Measurements from ENCODE around the gene DNAH5.

The DNAH5 gene

GRCh38 chr5:13946111-13946510 is 1.6 kb upstream of the DNAH5 start:
- TF ChIP-seq, protein P1, sequence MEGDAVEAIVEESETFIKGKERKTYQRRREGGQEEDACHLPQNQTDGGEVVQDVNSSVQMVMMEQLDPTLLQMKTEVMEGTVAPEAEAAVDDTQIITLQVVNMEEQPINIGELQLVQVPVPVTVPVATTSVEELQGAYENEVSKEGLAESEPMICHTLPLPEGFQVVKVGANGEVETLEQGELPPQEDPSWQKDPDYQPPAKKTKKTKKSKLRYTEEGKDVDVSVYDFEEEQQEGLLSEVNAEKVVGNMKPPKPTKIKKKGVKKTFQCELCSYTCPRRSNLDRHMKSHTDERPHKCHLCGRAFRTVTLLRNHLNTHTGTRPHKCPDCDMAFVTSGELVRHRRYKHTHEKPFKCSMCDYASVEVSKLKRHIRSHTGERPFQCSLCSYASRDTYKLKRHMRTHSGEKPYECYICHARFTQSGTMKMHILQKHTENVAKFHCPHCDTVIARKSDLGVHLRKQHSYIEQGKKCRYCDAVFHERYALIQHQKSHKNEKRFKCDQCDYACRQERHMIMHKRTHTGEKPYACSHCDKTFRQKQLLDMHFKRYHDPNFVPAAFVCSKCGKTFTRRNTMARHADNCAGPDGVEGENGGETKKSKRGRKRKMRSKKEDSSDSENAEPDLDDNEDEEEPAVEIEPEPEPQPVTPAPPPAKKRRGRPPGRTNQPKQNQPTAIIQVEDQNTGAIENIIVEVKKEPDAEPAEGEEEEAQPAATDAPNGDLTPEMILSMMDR (IDR thresholded peaks at IDR 0.05; ENCODE audit: low read depth, low read length), result no peak
- H3K27me3 ChIP-seq, result peaks cover 8% of the 10 kb centered on the region; the same call in 1 of the 2 replicates
- no peak overlapping the region for H3K4me3 ChIP-seq (ENCODE audit: low read depth, low read length)
- DNase-seq, result no peak
- H3K4me1 ChIP-seq, result no peaks in the 10 kb centered on the region
- no peaks in the 10 kb centered on the region for H3K9me3 ChIP-seq
- no peaks in the 10 kb centered on the region for H3K36me3 ChIP-seq

GRCh38 chr5:13945271-13945670 is 783 bp upstream of the DNAH5 start:
- Histone ChIP-seq H3K27me3 (peaks cover 11% of the 10 kb centered on the region; the same call in 1 of the 2 replicates), H3K4me3 (ENCODE audit: low read depth, low read length) (no peak overlapping the region), H3K36me3 (no peaks in the 10 kb centered on the region), H3K9me3 (no peaks in the 10 kb centered on the region), H3K4me1 (no peaks in the 10 kb centered on the region)
- no peak for DNase-seq
- TF ChIP-seq, protein P1 (IDR thresholded peaks at IDR 0.05; ENCODE audit: low read depth, low read length), result no peak

DNA sequence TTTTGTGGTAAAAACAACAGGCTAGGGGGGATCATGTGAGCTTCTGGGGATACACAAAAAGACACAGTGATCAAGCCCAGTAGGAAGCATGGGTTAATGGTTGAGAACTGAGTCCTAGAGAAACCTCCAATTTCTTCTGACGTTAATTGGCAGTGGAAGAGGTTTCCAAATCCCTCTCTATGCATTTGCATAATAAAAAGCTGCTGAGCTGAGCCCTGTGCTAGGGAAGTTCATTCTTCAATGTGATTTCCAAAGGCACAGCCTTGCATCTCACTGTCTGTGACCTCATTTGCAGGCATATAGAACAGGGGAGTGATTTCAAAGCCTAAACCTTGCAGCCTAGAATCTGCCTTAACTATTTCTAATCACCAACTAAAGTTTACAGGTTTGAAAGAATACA is 812 bp downstream of the DNAH5 start:
- DNase-seq, result no peak
- Histone ChIP-seq H3K9me3 (no peaks in the 10 kb centered on the region), H3K27me3 (peaks cover 17% of the 10 kb centered on the region), H3K4me3 (ENCODE audit: low read depth, low read length) (no peak overlapping the region), H3K36me3 (no peaks in the 10 kb centered on the region), H3K4me1 (no peaks in the 10 kb centered on the region)
- TF ChIP-seq, protein P1 (IDR thresholded peaks at IDR 0.05; ENCODE audit: low read depth, low read length), result no peak

DNA sequence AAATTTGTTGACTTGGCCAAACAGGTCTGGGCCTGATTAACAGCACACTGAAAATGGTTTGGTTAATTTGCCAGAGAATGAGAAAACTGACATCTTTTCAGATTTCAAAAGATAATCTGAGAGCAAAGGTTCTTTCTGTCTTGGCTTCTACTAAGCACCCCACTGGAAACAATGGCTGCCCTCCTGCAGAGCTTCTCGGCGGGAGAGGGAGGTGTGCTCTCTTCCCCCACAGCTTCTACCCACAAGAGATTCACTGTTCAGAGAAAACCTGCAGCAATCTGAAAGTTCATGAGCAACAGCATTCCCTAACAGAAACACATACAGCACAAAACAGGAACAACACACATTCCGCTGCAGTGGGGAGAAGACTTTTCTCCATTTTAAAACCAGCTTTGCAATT is 3.0 kb downstream of the DNAH5 start:
- no peak overlapping the region for H3K4me3 ChIP-seq (ENCODE audit: low read depth, low read length)
- H3K36me3 ChIP-seq, result no peaks in the 10 kb centered on the region
- TF ChIP-seq, protein P1 (IDR thresholded peaks at IDR 0.05; ENCODE audit: low read depth, low read length), result no peak
- peaks cover 18% of the 10 kb centered on the region for H3K27me3 ChIP-seq
- DNase-seq, result no peak
- no peaks in the 10 kb centered on the region for H3K9me3 ChIP-seq
- no peaks in the 10 kb centered on the region for H3K4me1 ChIP-seq

DNA sequence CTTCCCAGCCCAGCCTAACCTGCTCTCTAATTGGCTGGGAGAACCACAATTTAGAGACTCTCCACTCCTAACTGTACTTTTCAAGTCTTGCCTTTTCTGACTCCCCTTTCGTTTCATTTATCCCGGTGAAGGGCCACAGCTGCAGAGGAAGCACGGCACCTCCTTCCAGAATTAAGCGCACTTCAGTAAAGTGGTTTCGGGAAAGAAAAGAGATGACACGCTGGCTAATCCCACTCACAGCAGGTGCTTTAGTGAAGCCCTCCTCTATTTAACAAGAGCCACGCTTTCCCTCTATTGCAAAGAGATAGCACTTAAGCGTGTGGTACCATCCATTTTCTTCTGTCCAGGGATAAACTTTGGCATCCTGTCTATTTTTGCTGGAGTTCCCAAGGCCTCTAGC is 4.8 kb downstream of the DNAH5 start:
- Histone ChIP-seq H3K4me3 (ENCODE audit: low read depth, low read length) (no peak overlapping the region), H3K4me1 (no peaks in the 10 kb centered on the region), H3K36me3 (no peaks in the 10 kb centered on the region), H3K9me3 (no peaks in the 10 kb centered on the region), H3K27me3 (peaks cover 13% of the 10 kb centered on the region)
- TF ChIP-seq, protein P1 (IDR thresholded peaks at IDR 0.05; ENCODE audit: low read depth, low read length), result no peak
- DNase-seq, result no peak

GRCh38 chr5:13934921-13935320 is 9.6 kb downstream of the DNAH5 start:
- TF ChIP-seq, protein P1 (IDR thresholded peaks at IDR 0.05; ENCODE audit: low read depth, low read length), result no peak
- peaks cover 9% of the 10 kb centered on the region for H3K27me3 ChIP-seq
- no peaks in the 10 kb centered on the region for H3K36me3 ChIP-seq
- no peaks in the 10 kb centered on the region for H3K4me1 ChIP-seq
- DNase-seq, result no peak
- H3K4me3 ChIP-seq (ENCODE audit: low read depth, low read length), result no peak overlapping the region
- no peaks in the 10 kb centered on the region for H3K9me3 ChIP-seq

Data from BE2C (cell line).